ENCODE measurements around the gene ZNF317. TPM values are rescaled to one million over a fixed set of nuclear protein-coding genes. Genes with fewer than 3 reads are reported as not detected.

Gene ZNF317
- total and polyA plus RNA-seq, 9 of the 15 experiments (the other 6 are each of a cell fraction or from before 2014, with no cell fraction given): 17.3 to 43.2 (median 34.8) TPM

DNA sequence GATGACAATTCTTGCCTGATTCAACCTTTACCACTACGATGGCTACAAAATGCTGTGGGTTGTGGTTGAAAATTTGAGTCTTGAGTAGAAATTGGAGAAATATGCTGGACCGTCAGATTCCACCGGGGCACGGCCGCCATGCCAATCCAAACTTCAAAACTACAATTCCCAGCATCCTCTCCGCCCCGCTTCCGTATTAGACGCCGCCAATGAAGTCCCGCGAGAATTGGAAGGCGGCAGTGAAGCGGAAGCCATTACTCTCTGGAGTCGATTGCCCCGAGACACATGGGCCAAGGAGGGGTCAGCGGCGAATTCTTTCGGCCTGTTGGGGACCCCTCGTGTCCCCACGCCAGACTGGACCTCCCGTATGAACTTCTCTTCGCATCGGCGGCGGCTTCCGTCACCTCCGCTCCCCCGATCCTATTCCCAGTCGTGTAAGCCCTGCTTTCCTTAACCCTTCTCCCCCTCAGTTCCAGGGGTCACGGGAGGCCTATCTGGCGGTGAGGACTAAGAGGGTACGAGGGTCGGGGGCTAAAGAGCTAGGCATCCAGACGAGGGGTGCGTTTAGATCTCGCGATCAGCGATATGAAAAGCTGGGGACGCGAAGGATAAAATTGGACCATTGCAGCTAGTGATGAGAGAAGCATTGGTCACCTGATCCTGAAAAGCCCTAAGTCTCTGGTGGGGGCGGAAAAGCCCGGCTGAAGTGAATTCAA lies at the start of gene ZNF317 (continued):
- TF ChIP-seq ZBTB11 (CRISPR knock-in tag; IDR thresholded peaks at IDR 0.05) (peak in 1 of 3 experiments; percentile 64; a peak in 1 of 6 replicates), TBP (optimal IDR thresholded peaks at IDR 0.05; ENCODE audit: low read depth, low read length) (peak; percentile 85), RBFOX2 (IDR thresholded peaks at IDR 0.05; ENCODE audit: low read depth, low read length) (peak; percentile 94), NEUROD1 (IDR thresholded peaks at IDR 0.05; ENCODE audit: borderline replicate concordance, low read depth, low read length, partially characterized antibody) (no peak), ESRRA (IDR thresholded peaks at IDR 0.05; ENCODE audit: borderline replicate concordance, low read depth) (peak; percentile 49; the same call in 1 of the 2 replicates), LEF1 (IDR thresholded peaks at IDR 0.05) (0 out of 2 replicates have a peak, but pooled peaks have one; percentile 20), SPI1 (IDR thresholded peaks at IDR 0.05; ENCODE audit: borderline replicate concordance, low read depth, low read length) (peak; percentile 82), MITF (IDR thresholded peaks at IDR 0.05) (0 out of 2 replicates have a peak, but pooled peaks have one; percentile 13), KDM2B (CRISPR knock-in tag; IDR thresholded peaks at IDR 0.05) (no peak), CREM (IDR thresholded peaks at IDR 0.05; ENCODE audit: low read depth) (peak; percentile 82), CHD1 (IDR thresholded peaks at IDR 0.05; ENCODE audit: low read length) (peak; percentile 57), GATA2 (CRISPR knock-in tag; IDR thresholded peaks at IDR 0.05) (no peak), TAF7 (tag; IDR thresholded peaks at IDR 0.05) (peak; percentile 92), POLR2AphosphoS5 (IDR thresholded peaks at IDR 0.05; ENCODE audit: control insufficient read depth, insufficient read depth, low read depth, low read length) (peak; percentile 87), DPF2 (IDR thresholded peaks at IDR 0.05) (0 out of 2 replicates have a peak, but pooled peaks have one; percentile 14), ETV5 (CRISPR knock-in tag; IDR thresholded peaks at IDR 0.05; ENCODE audit: low read depth) (peak; percentile 69), GATAD2B (IDR thresholded peaks at IDR 0.05; ENCODE audit: borderline replicate concordance) (peak; percentile 20; the same call in 1 of the 2 replicates), ZNF124 (CRISPR knock-in tag; IDR thresholded peaks at IDR 0.05) (no peak), ZNF277 (CRISPR knock-in tag; IDR thresholded peaks at IDR 0.05; ENCODE audit: borderline replicate concordance) (no peak), MTA3 (IDR thresholded peaks at IDR 0.05; ENCODE audit: borderline replicate concordance) (no peak; the same call in 1 of the 2 replicates), ZBED1 (IDR thresholded peaks at IDR 0.05) (no peak)
- TF ChIP-seq, protein P1, sequence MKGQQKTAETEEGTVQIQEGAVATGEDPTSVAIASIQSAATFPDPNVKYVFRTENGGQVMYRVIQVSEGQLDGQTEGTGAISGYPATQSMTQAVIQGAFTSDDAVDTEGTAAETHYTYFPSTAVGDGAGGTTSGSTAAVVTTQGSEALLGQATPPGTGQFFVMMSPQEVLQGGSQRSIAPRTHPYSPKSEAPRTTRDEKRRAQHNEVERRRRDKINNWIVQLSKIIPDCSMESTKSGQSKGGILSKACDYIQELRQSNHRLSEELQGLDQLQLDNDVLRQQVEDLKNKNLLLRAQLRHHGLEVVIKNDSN (CRISPR knock-in tag; IDR thresholded peaks at IDR 0.05): peak; percentile 73
